ENCODE measurements around the gene SUPT4H1. TPM values are rescaled to one million over a fixed set of nuclear protein-coding genes. Genes with fewer than 3 reads are reported as not detected.

SUPT4H1 gene
- total RNA-seq, 1 donor, result 49.9 TPM

- H3K4me2 ChIP-seq (ENCODE audit: insufficient read depth, low read length), result peak overlapping the region; percentile 93
- H2AFZ ChIP-seq (ENCODE audit: low read length), result peak overlapping the region; percentile 96
- H4K20me1 ChIP-seq (ENCODE audit: insufficient read depth, low read length), result peaks cover 7% of the 10 kb centered on the region
- H3K4me1 ChIP-seq (ENCODE audit: insufficient read depth, low read length), result peaks cover 18% of the 10 kb centered on the region
- peaks cover 35% of the 10 kb centered on the region for H3K36me3 ChIP-seq (ENCODE audit: insufficient read depth, low read length)
- peaks cover 16% of the 10 kb centered on the region for H3K79me2 ChIP-seq (ENCODE audit: insufficient read depth, low read length)
- peak overlapping the region; percentile 95 for H3K27ac ChIP-seq (ENCODE audit: low read depth, low read length)
- no peak for DNase-seq (ENCODE audit: insufficient read length, low spot score, missing footprints)
- H3K27me3 ChIP-seq (ENCODE audit: insufficient read depth, low read length), result no peaks in the 10 kb centered on the region
- no peak for TF ChIP-seq CTCF (IDR thresholded peaks at IDR 0.05; ENCODE audit: extremely low read depth, low read depth, low read length)
- peak overlapping the region; percentile 100 for H3K4me3 ChIP-seq (ENCODE audit: insufficient read depth, low read length)
- H3K9me3 ChIP-seq (ENCODE audit: low read depth, low read length), result no peaks in the 10 kb centered on the region
Measured at GRCh38 chr17:58351182-58351581, 819 bp downstream of the SUPT4H1 start.

GRCh38 chr17:58348038-58348437, 4.0 kb downstream of the SUPT4H1 start:
- Histone ChIP-seq H3K27me3 (ENCODE audit: insufficient read depth, low read length) (no peaks in the 10 kb centered on the region), H2AFZ (ENCODE audit: low read length) (no peak overlapping the region), H3K27ac (ENCODE audit: low read depth, low read length) (no peak overlapping the region), H3K4me3 (ENCODE audit: insufficient read depth, low read length) (no peak overlapping the region), H3K4me1 (ENCODE audit: insufficient read depth, low read length) (peaks cover 14% of the 10 kb centered on the region), H3K36me3 (ENCODE audit: insufficient read depth, low read length) (peaks cover 55% of the 10 kb centered on the region), H3K9me3 (ENCODE audit: low read depth, low read length) (no peaks in the 10 kb centered on the region), H3K79me2 (ENCODE audit: insufficient read depth, low read length) (peaks cover 16% of the 10 kb centered on the region), H3K4me2 (ENCODE audit: insufficient read depth, low read length) (no peak overlapping the region), H4K20me1 (ENCODE audit: insufficient read depth, low read length) (peaks cover 7% of the 10 kb centered on the region)
- DNase-seq (ENCODE audit: insufficient read length, low spot score, missing footprints), result no peak
- TF ChIP-seq CTCF (IDR thresholded peaks at IDR 0.05; ENCODE audit: extremely low read depth, low read depth, low read length), result no peak

- H3K27ac ChIP-seq (ENCODE audit: low read depth, low read length), result no peak overlapping the region
- H2AFZ ChIP-seq (ENCODE audit: low read length), result no peak overlapping the region
- peaks cover 55% of the 10 kb centered on the region for H3K36me3 ChIP-seq (ENCODE audit: insufficient read depth, low read length)
- H3K9me3 ChIP-seq (ENCODE audit: low read depth, low read length), result no peaks in the 10 kb centered on the region
- no peak for TF ChIP-seq CTCF (IDR thresholded peaks at IDR 0.05; ENCODE audit: extremely low read depth, low read depth, low read length)
- peaks cover 3% of the 10 kb centered on the region for H4K20me1 ChIP-seq (ENCODE audit: insufficient read depth, low read length)
- no peaks in the 10 kb centered on the region for H3K27me3 ChIP-seq (ENCODE audit: insufficient read depth, low read length)
- no peak overlapping the region for H3K4me2 ChIP-seq (ENCODE audit: insufficient read depth, low read length)
- peaks cover 3% of the 10 kb centered on the region for H3K79me2 ChIP-seq (ENCODE audit: insufficient read depth, low read length)
- no peaks in the 10 kb centered on the region for H3K4me1 ChIP-seq (ENCODE audit: insufficient read depth, low read length)
- no peak for DNase-seq (ENCODE audit: insufficient read length, low spot score, missing footprints)
- H3K4me3 ChIP-seq (ENCODE audit: insufficient read depth, low read length), result no peak overlapping the region
Measured at GRCh38 chr17:58345500-58345899, 6.5 kb downstream of the SUPT4H1 start.

- no peak overlapping the region for H2AFZ ChIP-seq (ENCODE audit: low read length)
- no peaks in the 10 kb centered on the region for H3K9me3 ChIP-seq (ENCODE audit: low read depth, low read length)
- H4K20me1 ChIP-seq (ENCODE audit: insufficient read depth, low read length), result peaks cover 3% of the 10 kb centered on the region
- H3K4me1 ChIP-seq (ENCODE audit: insufficient read depth, low read length), result no peaks in the 10 kb centered on the region
- no peak overlapping the region for H3K4me3 ChIP-seq (ENCODE audit: insufficient read depth, low read length)
- DNase-seq (ENCODE audit: insufficient read length, low spot score, missing footprints), result no peak
- H3K4me2 ChIP-seq (ENCODE audit: insufficient read depth, low read length), result no peak overlapping the region
- H3K27me3 ChIP-seq (ENCODE audit: insufficient read depth, low read length), result no peaks in the 10 kb centered on the region
- peaks cover 3% of the 10 kb centered on the region for H3K79me2 ChIP-seq (ENCODE audit: insufficient read depth, low read length)
- no peak for TF ChIP-seq CTCF (IDR thresholded peaks at IDR 0.05; ENCODE audit: extremely low read depth, low read depth, low read length)
- peaks cover 55% of the 10 kb centered on the region for H3K36me3 ChIP-seq (ENCODE audit: insufficient read depth, low read length)
- H3K27ac ChIP-seq (ENCODE audit: low read depth, low read length), result no peak overlapping the region
Measured at GRCh38 chr17:58344791-58345157, 7.2 kb downstream of the SUPT4H1 start.

Measured in osteoblast (primary cell).